PFSK-1 (cell line): ENCODE data around the gene HSDL2.

ENCODE experiments used
- POLR2AphosphoS5 ChIP-seq: IDR thresholded peaks from 2 replicates; pipeline ENCODE4 v1.6.1; 2012; ENCODE audit warnings: low read depth, mild to moderate bottlenecking, control low read depth, low read length, moderate library complexity
- REST ChIP-seq, 2 experiments: IDR thresholded peaks; 2 replicates each; pipeline versions ENCODE4 v1.6.1 to v1.8.0; 2011 to 2012; ENCODE audit warnings: low read depth in 2 of 2, low read length in 2 of 2, control low read depth in 1 of 2, inconsistent platforms in 1 of 2, mild to moderate bottlenecking in 1 of 2, moderate library complexity in 1 of 2; ENCODE audit not compliant: insufficient read depth in 1 of 2

GRCh38 chr9:112384219-112384618 is 4.3 kb downstream of the HSDL2 start:
- no peak for TF ChIP-seq REST (IDR thresholded peaks at IDR 0.05; ENCODE audit: insufficient read depth in 1 of 2, low read depth in 2 of 2, low read length in 2 of 2)
- no peak for TF ChIP-seq POLR2AphosphoS5
